Umbilical cord (tissue), 2 donors: ENCODE measurements around the gene ARL5A. TPM values are rescaled to one million over a fixed set of nuclear protein-coding genes. Genes with fewer than 3 reads are reported as not detected.

Source experiments
- DNase-seq: peaks from one replicate; pipeline ENCODE4 v3.0.0-alpha.2; 2015; ENCODE audit warnings: low spot score
- total RNA-seq: library from RNA; depleted of rRNA; stranded (reverse); fragments of >200 nt; gene quantifications from one replicate; pipeline ENCODE4 v1.2.3, GENCODE V29; 2014; ENCODE audit warnings: low replicate concordance; ENCODE audit not compliant: insufficient read depth

The ARL5A gene
- total RNA-seq, 1 donor from 2014 or later, result 103 TPM

GRCh38 chr2:151767536-151767935 lies 60.7 kb downstream of the ARL5A start:
- peak; percentile 46 for DNase-seq

- DNase-seq, result no peak
These were observed 61.6 kb downstream of the ARL5A start for GRCh38 chr2:151766437-151767153.

GRCh38 chr2:151765760-151766410 lies 62.3 kb downstream of the ARL5A start:
- no peak for DNase-seq

GRCh38 chr2:151762694-151763093 lies 65.5 kb downstream of the ARL5A start:
- peak; percentile 45 for DNase-seq

GRCh38 chr2:151761687-151762086 lies 66.5 kb downstream of the ARL5A start:
- DNase-seq, result no peak

GRCh38 chr2:151761193-151761592 lies 67.0 kb downstream of the ARL5A start:
- DNase-seq, result no peak

- DNase-seq, result no peak
These were observed 68.0 kb downstream of the ARL5A start for GRCh38 chr2:151760139-151760650.

- DNase-seq, result no peak
These were observed 69.5 kb downstream of the ARL5A start for GRCh38 chr2:151758744-151759143.

GRCh38 chr2:151757861-151758260 lies 70.4 kb downstream of the ARL5A start:
- no peak for DNase-seq

GRCh38 chr2:151756820-151757219 lies 71.4 kb downstream of the ARL5A start:
- no peak for DNase-seq

- no peak for DNase-seq
These were observed 73.8 kb downstream of the ARL5A start for GRCh38 chr2:151754253-151754897.

- DNase-seq, result no peak
These were observed 74.7 kb downstream of the ARL5A start for GRCh38 chr2:151753540-151753939.

Other genes with a start within 250 kb of the ARL5A start
- 9.6 TPM for gene NEB, start 93.9 kb downstream of the ARL5A start, total RNA-seq